Smooth muscle cell (in vitro differentiated cells): ENCODE data around the gene TSHZ3. TPM values are rescaled to one million over a fixed set of nuclear protein-coding genes. Genes with fewer than 3 reads are reported as not detected.

ENCODE experiments used
- DNase-seq: peaks from one replicate; lab custom pipeline; 2025; ENCODE audit not compliant: unreplicated experiment; lab: John Stamatoyannopoulos, UW
- H2AFZ ChIP-seq: fragments of 200-600 bp; sonication (generic); 2 replicates; pipeline ENCODE4 v1.6.0; 2016; ENCODE audit warnings: antibody characterized with exemption, low read depth, mild to moderate bottlenecking
- H3F3A ChIP-seq: fragments of 200-600 bp; sonication (generic); 2 replicates; pipeline ENCODE4 v1.6.0; 2017; ENCODE audit warnings: antibody characterized with exemption, low read depth
- H3K27ac ChIP-seq: fragments of 200-600 bp; sonication (generic); 2 replicates; pipeline ENCODE4 v1.5.1; 2016; ENCODE audit warnings: low read depth, mild to moderate bottlenecking
- H3K27me3 ChIP-seq: fragments of 200-600 bp; sonication (generic); 2 replicates; pipeline ENCODE4 v1.6.1; 2016; ENCODE audit warnings: low read depth, mild to moderate bottlenecking
- H3K36me3 ChIP-seq: fragments of 200-600 bp; sonication (generic); 2 replicates; pipeline ENCODE4 v1.5.1; 2016; ENCODE audit warnings: low read depth
- H3K4me1 ChIP-seq: fragments of 200-600 bp; sonication (generic); 2 replicates; pipeline ENCODE4 v1.5.1; 2016; ENCODE audit warnings: low read depth
- H3K4me2 ChIP-seq: fragments of 200-600 bp; sonication (generic); 2 replicates; pipeline ENCODE4 v1.6.0; 2016; ENCODE audit warnings: mild to moderate bottlenecking
- H3K4me3 ChIP-seq: fragments of 200-600 bp; sonication (generic); 2 replicates; pipeline ENCODE4 v1.5.1; 2016; ENCODE audit warnings: mild to moderate bottlenecking
- H3K79me2 ChIP-seq: fragments of 200-600 bp; sonication (generic); 2 replicates; pipeline ENCODE4 v1.6.0; 2016; ENCODE audit warnings: low read depth, mild to moderate bottlenecking
- H3K9ac ChIP-seq: fragments of 200-600 bp; sonication (generic); 2 replicates; pipeline ENCODE4 v1.6.0; 2016; ENCODE audit warnings: low read depth
- H3K9me3 ChIP-seq: fragments of 200-600 bp; sonication (generic); replicated peaks from 2 replicates; pipeline ENCODE4 v1.5.1; 2016; ENCODE audit warnings: low read depth
- H4K20me1 ChIP-seq: fragments of 200-600 bp; sonication (generic); 2 replicates; pipeline ENCODE4 v1.6.0; 2016; ENCODE audit warnings: low read depth
- WGBS: methylation state at CpG from one replicate; pipeline ENCODE4 v1.1.7; 2016; ENCODE audit warnings: low lambda C conversion rate; 5-methylcytosine and 5-hydroxymethylcytosine counted together
- polyA plus RNA-seq: library from polyadenylated mRNA; unstranded; fragments of >200 nt; fragmentation: Nextera tagmentation; extraction: Ambion mirVana; gene quantifications from 2 replicates; pipeline ENCODE4 v1.2.1, GENCODE V29; 2016
- total RNA-seq: library from RNA; depleted of rRNA; stranded (reverse); fragments of >200 nt; gene quantifications from 2 replicates; pipeline ENCODE4 v1.2.3, GENCODE V29; 2014
- TF ChIP-seq, protein P1 (sequence below): fragments of 200-600 bp; sonication (generic); IDR thresholded peaks from 2 replicates; pipeline ENCODE4 v1.5.1; 2017; ENCODE audit warnings: borderline replicate concordance, mild to moderate bottlenecking, antibody characterized with exemption; ENCODE audit not compliant: insufficient read depth, poor library complexity, severe bottlenecking

Gene TSHZ3
- total and polyA plus RNA-seq, 2 experiments from 2014 or later: 21.8 to 23.7 TPM

DNA sequence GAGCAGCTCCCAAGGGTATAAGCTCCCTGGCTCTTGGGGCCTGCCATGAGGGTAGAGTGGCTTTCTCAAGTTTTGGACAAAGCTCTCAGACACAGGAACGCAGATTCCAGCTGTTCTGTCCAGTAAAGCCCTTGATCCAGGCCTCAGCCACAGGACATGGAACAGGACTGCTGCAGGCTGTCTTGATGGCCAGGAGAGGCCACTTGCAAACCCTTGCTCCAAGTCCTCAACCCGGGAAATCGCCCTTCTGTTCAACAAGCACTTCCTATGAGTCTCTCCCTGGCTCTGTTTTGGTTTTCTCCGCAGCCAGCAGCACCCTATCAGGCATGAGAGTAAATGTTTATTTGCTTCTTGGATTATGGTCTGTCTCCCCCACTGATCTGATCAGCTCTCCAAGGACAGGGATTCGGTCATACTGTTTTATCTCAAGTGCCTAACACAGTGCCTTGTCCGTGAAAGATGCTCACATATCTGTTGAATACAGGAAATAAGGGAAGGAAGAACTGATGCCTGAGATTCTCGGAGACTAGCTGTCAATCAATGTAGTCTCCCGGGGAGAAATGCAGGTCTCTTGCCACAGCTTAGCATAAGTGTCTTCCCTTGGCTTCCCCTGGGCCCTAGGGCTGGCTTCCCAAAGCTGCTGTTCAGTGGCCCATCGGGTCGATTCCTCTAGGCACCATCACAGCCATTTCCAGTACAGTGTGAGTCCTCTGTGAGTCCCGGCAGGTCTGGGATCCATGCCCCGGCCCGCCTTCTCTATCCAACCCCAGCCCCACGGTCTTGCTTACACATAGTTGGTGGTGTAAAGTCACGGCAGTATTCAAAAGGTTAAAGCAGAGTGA, 90.8 kb downstream of the TSHZ3 start:
- H3K4me1 ChIP-seq: no peaks in the 10 kb centered on the region
- DNase-seq: no peak
- no peaks in the 10 kb centered on the region for H4K20me1 ChIP-seq
- no peak overlapping the region for H3K4me3 ChIP-seq
- H3K9me3 ChIP-seq: no peaks in the 10 kb centered on the region
- WGBS: 56% methylated on average over 15 of the region's 15 CpGs
- TF ChIP-seq, protein P1, sequence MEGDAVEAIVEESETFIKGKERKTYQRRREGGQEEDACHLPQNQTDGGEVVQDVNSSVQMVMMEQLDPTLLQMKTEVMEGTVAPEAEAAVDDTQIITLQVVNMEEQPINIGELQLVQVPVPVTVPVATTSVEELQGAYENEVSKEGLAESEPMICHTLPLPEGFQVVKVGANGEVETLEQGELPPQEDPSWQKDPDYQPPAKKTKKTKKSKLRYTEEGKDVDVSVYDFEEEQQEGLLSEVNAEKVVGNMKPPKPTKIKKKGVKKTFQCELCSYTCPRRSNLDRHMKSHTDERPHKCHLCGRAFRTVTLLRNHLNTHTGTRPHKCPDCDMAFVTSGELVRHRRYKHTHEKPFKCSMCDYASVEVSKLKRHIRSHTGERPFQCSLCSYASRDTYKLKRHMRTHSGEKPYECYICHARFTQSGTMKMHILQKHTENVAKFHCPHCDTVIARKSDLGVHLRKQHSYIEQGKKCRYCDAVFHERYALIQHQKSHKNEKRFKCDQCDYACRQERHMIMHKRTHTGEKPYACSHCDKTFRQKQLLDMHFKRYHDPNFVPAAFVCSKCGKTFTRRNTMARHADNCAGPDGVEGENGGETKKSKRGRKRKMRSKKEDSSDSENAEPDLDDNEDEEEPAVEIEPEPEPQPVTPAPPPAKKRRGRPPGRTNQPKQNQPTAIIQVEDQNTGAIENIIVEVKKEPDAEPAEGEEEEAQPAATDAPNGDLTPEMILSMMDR: no peak
- H2AFZ ChIP-seq: no peak overlapping the region
- H3K27me3 ChIP-seq: no peaks in the 10 kb centered on the region
- H3K79me2 ChIP-seq: no peaks in the 10 kb centered on the region
- H3K36me3 ChIP-seq: no peaks in the 10 kb centered on the region
- no peak overlapping the region for H3K9ac ChIP-seq
- peak overlapping the region; percentile 16 for H3K27ac ChIP-seq
- H3F3A ChIP-seq: no peaks in the 10 kb centered on the region
- H3K4me2 ChIP-seq: peak overlapping the region; percentile 0

DNA sequence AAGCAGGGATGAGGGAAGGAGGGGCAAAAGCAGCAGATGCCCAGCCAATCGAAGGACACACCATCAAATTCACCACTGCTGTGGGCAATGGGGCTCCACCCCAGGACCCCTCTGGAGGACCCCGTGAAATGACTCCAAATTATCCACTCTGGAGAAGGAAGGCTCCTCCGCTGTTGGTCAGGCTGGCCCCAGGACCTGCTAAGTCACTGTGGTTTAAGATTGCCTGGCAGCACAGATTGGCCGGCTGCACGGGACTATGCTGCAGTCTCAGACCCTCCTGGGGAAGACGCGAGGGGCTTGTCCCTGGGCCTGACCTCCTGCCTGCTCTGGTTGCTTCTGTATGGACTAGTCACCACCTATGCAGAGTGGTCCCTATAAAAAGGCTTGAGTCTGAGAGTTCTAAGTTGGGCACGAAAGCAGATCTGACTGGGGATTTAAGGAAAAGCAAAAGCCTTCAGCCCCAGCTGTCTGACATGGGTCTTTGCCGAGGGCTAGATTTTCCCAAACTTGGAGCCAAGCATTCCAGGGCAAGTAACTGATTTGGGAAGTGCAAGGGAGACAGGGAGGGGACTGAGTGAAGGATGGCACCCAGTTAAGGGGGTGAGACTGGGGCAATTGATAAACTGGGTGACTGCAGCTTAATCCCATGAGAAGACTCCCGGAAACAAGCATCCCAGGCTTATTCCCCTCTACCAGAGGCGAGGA, 91.7 kb downstream of the TSHZ3 start:
- Histone ChIP-seq H3F3A (no peaks in the 10 kb centered on the region), H3K36me3 (no peaks in the 10 kb centered on the region), H3K27ac (peak overlapping the region; percentile 16), H3K27me3 (no peaks in the 10 kb centered on the region), H3K79me2 (no peaks in the 10 kb centered on the region), H3K9ac (no peak overlapping the region), H2AFZ (no peak overlapping the region), H3K4me1 (no peaks in the 10 kb centered on the region), H3K9me3 (no peaks in the 10 kb centered on the region), H3K4me3 (no peak overlapping the region), H4K20me1 (no peaks in the 10 kb centered on the region), H3K4me2 (peak overlapping the region; percentile 0)
- no peak for DNase-seq
- TF ChIP-seq, protein P1: no peak
- WGBS: 79% methylated on average over 11 of the region's 11 CpGs

DNA sequence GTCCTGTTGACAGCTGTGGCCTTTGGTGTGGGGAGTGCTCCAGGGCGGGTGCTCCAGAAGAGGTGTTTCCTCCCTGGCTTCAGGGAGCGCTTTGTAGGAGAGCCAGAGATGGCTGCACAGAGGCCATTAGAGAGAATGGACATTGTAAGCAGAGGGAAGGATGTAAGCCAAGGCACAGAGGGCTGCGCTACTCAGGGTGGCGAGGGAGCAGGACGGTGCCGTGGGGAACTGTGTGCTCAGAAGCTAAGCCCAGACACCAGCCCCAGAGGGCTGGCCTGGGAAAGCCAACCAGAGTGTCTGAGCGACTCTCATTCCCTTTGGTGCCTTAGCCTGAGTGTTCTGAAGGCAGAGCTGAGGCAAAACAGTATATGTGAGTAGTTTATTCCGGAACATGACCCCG, 92.2 kb downstream of the TSHZ3 start:
- Histone ChIP-seq H3K27me3 (no peaks in the 10 kb centered on the region), H3K27ac (no peak overlapping the region), H3K9me3 (no peaks in the 10 kb centered on the region), H3K4me1 (no peaks in the 10 kb centered on the region), H3K9ac (no peak overlapping the region), H3K36me3 (no peaks in the 10 kb centered on the region), H3K4me2 (no peak overlapping the region), H3K4me3 (no peak overlapping the region), H2AFZ (no peak overlapping the region), H4K20me1 (no peaks in the 10 kb centered on the region), H3F3A (no peaks in the 10 kb centered on the region), H3K79me2 (no peaks in the 10 kb centered on the region)
- DNase-seq: no peak
- WGBS: 82% methylated on average over 9 of the region's 9 CpGs
- TF ChIP-seq, protein P1: no peak
